Stimulated activated CD8-positive, alpha-beta memory T cell treated with anti-CD3 and anti-CD28 coated beads, Interleukin-7, amount 100 ng/mL, for 24 hours (primary cell): ENCODE results near the gene AKR1A1.
A peak's percentile ranks its signal among the peaks of the same experiment; 100 is the strongest.
"Not testable (repeated sequence)": the region's sequence is repeated elsewhere in the genome, so short reads cannot be mapped to it uniquely, and the experiment has no call there.

Experiments
- DNase-seq: peaks from one replicate; pipeline ENCODE4 v3.0.0-alpha.2; 2020; ENCODE audit warnings: low read depth

The AKR1A1 gene

DNA sequence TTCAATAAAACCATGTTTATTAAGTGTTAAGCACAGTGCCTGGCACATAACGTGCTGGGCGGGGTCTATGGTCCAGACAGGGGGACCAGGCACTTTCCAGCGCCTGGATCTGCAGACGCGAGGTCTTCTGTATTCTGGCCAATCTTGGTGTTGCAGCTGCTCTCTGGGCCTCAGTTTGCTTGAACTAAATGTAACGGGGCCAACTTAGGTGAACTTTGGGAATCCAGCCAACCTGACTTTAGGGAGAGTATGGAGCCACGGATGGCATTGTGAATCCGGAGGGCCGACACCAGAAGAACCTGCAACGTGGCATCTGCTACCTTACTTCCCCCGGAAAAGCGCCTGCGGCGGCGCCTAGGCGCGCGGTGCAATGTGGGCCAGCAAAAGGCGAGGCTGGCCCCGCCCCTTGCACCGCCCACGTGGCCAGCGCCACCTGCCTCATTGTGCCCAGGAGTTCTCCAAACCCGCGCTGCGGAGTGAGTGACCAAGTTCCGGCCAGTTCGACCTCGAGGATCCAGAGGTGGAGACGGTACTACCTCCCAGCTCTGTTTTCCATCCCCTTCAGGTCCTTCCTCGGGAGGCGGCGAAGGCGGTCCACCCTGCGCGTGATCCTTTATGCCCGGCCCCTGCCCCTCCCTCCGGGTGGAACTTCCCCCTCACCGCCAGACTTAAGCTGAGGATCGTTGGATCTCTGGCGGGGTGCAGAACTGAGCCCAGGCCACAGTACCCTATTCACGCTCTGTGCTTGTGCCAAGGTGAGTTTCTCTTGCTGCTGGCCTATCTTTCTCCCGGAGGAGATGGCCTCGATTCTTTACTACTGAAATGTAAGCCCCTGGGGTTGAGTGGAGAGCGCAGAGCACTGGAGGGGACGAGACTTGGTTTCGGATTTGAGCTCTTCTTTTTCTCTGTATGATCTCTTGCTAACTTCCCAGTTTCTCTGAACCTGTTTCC, at the start of gene AKR1A1:
TSS of gene AKR1A1 (plus strand) at position 426 of the 951 bp plus-strand sequence. CDS start 10,969 bp downstream, outside the sequence.
- peak; percentile 77 for DNase-seq

DNA sequence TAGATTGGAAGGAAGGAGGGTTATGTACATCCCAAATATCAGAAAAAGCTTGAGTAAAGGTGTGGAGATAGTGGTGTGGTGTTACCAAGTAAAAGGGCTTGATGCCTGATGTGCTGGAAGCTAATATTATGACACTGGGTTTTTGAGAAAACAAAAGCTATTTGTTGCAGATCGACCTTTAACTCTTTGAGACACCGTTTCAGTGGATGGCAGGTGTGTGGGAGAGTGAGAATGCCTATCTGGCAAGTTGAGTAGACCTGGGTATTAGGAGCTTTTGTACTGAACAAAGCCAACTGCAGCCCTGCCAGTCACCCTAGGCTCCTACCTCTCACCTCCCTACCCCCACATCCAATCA, 49.1 kb upstream of the AKR1A1 start:
- DNase-seq = no peak

DNA sequence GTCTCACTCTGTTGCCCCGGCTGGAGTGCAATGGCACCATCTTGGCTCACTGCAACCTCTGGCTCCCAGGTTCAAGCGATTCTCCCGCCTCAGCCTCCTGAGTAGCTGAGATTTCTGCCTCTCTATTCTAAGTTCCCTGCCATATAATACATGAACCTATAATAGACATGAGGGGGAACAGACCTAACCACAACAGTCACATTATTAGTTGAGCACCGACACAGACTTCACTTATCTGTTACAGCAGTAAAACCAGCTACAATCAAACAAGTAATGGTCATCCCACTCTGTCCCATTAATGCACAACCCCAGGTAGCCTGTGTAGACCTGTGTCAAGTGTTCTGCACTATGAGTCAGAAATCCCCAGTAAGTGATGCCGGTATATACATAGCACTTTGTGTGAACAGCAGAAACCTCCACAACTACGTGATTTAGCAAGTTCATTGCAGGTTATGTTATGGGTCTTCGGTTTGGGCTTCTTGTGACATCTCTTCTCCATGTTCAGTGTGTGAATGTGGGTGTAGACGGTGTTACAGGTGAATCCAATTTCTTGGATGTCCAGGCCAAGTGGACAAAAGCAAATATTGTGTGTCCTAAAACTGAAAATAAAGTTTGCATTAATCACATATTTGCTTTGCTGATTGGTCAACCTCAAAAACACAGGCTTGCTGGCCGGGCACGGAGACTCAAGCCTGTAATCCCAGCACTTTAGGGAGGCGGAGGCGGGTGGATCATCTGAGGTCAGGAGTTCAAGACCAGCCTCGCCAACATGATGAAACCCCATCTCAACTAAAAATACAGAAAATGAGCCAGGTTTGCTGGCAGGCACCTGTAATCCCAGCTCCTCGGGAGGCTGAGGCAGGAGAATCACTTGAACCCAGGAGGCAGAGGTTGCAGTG, 46.9 kb upstream of the AKR1A1 start:
- DNase-seq = no peak

DNA sequence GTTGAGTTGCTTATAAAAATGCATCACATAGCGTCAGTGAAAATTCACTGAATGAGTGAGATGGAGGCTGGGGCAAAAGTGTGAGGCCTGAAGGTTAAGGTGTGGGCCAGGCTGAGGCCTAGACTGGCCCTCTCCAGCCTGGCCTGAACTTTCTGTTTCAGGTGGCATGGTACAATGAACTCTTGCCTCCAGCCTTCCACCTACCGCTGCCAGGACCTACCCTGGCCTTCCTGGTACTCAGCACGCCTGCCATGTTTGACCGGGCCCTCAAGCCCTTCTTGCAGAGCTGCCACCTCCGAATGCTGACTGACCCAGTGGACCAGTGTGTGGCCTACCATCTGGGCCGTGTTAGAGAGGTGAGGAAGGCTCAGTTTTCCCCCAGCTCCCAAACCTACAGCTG, 43.4 kb upstream of the AKR1A1 start:
- DNase-seq = no peak

DNA sequence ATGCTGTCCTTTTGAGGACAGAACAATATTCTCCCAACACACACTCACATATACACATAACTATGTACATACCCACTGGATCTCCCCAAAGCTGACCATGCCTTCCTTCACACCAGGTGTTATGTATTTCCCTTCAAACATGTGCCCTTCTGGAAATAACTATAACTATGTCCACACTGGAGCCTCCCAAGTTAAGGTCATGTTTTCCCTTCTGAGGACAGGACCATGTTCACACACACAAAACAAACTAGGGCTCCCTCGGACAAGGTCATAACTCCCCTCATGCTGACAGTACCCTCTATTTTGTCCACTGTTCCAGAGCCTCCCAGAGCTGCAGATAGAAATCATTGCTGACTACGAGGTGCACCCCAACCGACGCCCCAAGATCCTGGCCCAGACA, 42.7 kb upstream of the AKR1A1 start:
- no peak for DNase-seq

DNA sequence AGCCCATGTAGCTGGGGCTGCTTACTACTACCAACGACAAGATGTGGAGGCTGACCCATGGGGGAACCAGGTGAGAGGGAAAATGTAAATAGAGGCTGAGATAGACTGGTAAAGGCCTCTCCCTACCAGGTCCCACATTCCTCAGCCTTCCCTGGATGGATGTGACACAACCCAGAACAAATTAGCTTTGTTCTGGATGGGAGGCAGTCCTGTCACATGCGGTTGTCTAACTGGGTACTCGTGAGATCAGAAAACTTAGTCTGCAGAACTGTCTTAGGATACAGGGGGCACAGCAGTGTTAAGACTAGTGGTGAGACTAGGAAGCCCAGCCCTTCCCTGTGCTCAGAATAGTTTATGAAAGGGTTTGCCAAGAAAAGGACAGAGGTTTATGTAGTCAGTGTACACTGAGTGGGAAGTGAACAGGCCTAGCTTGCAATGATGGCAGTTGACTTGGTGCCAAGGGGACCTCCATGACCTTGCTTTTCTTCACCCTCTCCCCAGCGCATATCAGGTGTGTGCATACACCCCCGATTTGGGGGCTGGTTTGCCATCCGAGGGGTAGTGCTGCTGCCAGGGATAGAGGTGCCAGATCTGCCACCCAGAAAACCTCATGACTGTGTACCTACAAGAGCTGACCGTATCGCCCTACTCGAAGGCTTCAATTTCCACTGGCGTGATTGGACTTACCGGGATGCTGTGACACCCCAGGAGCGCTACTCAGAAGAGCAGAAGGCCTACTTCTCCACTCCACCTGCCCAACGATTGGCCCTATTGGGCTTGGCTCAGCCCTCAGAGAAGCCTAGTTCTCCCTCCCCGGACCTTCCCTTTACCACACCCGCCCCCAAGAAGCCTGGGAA, 42.1 kb upstream of the AKR1A1 start:
- DNase-seq = no peak

DNA sequence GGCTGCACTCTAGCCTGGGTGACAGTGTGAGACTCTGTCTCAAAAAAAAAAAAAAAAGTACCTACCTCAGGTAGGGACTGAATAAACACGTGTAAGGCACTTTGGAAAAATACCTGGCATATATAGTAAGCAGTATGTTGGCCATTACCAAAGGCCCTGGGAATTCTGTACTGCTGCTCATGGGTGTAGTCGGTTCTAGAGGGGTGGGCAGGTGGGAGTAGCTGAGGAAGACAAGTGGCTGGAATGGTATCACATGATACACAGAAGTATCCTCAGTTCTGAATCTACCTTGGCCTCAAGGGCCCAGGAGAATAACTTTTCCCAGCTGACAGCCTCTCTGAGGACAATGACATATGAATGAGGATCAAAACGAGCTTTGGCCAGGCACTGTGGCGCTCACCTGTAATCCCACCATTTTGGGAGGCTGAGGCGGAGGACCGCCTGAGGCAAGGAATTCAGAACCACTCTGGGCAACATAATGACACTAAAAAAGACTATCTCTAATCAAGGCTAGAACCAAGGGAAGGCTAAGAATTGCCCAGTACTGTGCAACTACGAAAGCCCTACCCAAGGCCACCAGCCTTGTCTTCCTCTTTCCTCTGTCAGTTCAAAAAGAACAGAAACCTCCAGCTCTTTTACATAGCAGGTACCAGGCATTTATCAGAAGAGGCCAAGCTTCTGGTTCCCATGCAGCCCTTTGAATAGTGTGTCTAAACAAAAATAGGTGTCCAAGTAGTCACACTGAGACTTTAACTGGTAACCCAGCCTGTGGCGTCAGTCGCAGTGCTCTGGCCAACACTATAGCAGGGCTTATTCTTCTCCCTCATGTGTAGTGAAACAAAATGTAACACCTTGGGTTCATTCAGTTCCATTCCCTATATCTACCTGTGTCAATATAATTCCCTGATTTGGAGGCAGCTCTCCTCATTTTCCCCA, 40.3 kb upstream of the AKR1A1 start:
- DNase-seq = no peak

DNA sequence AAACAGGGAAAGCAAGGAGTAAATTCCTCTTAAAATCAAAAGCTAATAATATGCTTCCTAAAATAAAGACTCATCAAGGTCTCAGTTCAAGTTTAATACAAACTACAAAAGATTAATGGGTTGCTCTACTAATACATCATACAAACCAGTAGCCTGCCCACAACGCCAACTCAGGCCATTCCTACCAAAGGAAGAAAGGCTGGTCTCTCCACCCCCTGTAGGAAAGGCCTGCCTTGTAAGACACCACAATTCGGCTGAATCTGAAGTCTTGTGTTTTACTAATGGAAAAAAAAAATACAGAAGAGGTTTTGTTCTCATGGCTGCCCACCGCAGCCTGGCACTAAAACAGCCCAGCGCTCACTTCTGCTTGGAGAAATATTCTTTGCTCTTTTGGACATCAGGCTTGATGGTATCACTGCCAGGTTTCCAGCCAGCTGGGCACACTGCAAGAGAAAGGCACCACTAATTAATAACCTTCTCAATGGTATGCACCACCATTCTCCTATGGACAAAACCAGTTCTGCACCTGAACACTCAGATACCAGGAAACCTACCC, 39.6 kb upstream of the AKR1A1 start:
- no peak for DNase-seq

DNA sequence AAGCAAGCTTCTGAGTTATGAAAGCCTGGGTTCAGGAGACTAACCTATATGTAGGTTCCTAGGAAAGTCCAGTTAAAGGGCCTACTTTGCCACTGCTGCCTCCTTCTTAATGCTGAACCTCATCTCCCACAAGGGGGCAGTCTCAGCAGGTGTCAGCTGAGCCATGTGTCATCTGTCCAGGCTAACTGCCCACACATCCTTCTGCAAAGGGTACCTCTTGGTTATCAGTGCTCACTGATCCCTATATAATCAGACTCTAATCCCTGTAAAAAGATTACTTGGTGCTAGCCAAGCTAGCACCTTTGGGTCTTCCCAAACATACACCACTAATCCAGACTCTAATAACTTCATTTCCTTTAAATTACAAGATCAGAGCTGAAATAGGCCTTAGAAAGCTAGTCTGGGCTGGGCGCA, 38.0 kb upstream of the AKR1A1 start:
- DNase-seq = no peak

DNA sequence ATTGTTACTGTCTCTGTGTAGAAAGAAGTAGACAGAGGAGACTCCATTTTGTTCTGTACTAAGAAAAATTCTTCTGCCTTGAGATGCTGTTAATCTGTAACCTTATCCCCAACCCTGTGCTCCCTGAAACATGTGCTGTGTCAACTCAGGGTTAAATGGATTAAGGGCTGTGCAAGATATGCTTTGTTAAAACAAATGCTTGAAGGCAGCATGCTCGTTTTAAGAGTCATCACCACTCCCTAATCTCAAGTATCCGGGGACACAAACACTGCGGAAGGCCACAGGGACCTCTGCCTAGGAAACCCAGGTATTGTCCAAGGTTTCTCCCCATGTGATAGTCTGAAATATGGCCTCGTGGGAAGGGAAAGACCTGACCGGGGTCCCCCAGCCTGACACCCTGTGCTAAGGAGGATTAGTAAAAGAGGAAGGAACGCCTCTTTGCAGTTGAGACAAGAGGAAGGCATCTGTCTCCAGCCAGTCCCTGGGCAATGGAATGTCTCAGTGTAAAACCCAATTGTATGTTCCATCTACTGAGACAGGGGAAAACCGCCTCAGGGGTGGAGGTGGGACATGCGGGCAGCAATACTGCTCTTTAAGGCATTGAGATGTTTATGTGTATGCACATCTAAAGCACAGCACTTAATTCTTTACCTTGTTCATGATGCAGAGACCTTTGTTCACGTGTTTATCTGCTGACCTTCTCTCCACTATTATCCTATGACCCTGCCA, 36.9 kb upstream of the AKR1A1 start:
- not testable (repeated sequence) for DNase-seq

DNA sequence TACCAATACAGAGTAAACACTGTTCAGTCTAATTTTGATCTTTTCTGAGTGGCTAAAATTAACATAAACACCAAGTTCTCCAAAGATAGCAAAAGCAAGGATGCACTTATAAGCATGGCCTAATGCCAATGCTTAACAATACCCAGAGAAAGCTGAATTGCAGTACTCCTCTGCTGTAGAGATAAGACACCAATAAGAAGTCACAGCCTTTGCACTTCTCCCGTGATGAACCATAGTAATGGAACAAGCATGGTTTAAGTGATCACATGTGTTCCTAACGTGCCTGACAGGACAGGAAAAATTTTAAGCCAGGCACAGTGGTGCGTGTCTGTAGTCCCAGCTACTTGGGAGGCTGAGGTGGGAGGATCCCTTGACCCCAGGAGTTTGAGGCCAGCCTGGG, 34.6 kb upstream of the AKR1A1 start:
- DNase-seq = no peak

DNA sequence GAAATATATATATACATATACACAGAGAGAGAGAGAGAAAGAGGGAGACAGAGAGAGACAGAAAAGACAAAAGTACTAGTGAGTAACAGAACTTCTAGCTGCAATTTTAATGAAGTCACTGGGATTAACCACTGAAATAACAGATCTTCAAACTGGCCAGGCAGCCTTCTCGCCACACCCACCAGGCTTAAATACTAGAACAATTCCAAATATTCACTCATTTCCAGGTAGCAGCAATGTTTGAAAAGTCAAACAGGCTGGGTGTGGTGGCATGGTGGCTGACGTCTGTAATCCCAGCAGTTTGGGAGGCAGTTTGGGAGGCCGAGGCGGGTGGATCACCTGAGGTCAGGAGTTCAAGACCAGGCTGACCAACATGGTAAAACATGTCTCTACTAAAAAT, 34.2 kb upstream of the AKR1A1 start:
- DNase-seq = no peak

DNA sequence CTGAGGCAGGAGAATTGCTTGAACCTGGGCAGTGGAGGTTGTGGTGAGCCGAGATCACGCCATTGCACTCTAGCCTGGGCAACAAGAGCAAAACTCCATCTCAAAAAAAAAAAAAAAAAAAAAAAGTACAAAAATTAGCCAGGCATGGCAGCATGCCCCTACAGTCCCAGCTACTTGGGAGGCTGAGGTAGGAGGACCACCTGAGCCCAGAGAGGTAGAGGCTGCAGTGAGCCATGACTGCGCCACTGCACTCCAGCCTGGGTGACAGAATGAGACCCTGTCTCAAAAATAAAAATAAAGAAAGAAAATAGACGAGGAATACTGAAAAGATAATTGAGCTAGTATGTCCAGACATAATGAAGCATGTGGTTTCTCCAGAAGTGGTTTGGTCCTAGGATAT, 32.3 kb upstream of the AKR1A1 start:
- DNase-seq = not testable (repeated sequence)

DNA sequence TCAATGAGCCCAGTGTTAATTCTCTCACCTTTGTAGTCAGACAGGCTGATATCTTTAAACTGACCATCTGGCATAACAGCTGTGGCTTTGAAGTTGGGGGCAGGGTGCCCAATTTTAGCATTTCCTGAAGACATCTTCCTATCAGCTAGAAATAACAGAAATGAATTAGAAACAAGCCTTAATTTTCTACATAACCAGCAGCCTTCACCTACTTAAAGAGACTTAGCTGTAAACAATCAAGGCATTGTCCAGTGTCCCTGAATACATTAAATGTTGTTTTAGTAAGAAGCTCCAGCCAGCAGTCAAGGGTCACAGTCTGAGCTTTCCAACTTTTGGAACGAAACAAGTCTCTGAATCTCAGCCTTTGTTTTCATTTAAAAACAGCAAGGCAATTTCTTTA, 31.7 kb upstream of the AKR1A1 start:
- DNase-seq = no peak

DNA sequence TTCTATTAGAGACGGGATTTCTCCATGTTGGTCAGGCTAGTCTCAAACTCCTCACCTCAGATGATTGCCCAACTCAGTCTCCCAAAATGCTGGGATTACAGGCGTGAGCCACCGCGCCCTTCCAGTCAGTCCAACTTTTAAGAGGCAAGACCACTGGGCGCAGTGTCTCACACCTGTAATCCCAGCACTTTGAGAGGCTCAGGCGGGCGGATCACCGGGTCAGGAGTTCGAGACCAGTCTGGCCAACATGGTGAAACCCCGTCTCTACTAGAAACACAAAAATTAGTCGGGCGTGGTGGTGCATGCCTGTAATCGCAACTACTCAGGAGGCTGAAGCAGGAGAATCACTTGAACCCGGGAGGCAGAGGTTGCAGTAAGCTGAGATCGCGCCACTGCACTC, 30.9 kb upstream of the AKR1A1 start:
- not testable (repeated sequence) for DNase-seq

DNA sequence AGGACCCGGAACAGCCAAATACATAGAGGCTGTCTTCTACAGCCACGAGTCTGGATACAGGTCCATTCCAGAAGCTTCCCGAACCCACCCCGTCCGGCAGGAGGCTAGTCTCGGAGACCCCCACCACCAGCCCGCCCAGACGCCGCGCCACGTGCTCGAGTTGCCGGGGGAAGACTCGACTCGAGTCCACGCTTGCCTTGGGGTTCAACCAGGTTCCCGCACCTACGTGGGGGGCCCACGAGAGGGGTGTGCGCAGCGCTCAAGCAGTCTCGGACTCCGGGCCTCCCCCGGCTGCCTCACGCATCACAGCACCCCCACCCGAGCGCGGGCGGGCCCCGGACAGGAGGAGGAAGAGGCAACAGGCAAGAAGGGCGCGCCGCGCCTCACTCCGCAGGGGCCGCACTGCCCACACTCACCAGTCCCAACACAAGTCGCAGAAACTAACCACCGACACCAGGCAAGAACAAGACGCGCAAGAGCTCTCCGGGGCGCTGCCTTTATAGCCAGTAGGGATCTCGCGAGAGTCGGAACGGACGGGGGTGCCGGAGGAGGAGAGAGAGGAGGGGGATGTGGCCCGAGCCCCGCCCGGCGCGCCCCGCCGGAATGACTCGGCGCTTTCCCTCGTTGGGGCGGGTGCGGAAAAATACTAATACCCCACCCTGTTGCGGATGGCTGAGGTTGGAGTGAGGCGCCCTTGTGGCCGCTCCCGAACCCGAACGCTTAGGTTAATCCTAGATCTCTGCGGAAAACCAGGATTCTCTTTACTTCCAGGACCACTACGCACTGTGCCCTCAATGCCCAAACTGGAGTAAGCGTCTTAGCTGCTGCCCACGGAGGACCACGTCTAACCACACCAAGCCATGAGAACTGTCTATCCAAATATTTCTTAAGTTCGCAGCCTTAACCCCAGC, 29.0 kb upstream of the AKR1A1 start, which contains the start of gene PRDX1:
TSS of gene PRDX1 (minus strand) at position 472 of the 911 bp plus-strand sequence. CDS start 2,841 bp downstream, outside the sequence.
- peak; percentile 94 for DNase-seq

DNA sequence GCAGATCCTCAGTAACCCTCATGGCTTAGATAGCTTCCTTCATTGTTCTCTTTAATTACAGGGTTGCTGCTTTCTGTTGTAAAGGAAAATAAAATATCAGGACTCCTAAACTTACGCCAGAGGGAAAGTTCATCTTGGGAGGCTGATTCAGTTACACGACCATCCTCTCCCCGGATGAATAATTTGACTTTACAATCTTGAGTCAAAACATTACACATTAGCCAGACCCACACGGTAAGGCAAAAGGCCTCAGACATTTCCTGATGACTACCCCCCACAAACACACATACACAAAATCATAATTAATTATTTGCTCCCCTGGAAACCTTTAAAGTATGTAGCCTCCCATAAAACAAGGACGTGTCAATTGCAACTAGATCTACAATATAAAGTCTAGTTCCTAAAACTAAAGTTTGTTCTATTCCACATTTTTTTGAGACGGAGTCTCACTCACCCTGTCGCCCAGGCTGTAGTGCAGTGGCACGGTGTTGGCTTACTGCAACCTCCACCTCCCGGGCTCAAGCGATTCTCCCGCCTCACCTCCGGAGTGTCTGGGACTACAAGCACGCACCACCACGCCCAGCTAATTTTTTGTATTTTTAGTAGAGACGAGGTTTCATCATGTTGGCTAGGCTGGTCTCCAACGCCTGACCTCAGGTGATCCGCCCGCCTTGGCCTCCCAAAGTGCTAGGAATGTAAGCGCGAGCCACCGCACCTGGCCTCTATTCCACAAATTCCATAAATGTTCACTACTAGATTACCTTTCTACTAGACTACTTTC, 28.1 kb upstream of the AKR1A1 start:
- no peak for DNase-seq

DNA sequence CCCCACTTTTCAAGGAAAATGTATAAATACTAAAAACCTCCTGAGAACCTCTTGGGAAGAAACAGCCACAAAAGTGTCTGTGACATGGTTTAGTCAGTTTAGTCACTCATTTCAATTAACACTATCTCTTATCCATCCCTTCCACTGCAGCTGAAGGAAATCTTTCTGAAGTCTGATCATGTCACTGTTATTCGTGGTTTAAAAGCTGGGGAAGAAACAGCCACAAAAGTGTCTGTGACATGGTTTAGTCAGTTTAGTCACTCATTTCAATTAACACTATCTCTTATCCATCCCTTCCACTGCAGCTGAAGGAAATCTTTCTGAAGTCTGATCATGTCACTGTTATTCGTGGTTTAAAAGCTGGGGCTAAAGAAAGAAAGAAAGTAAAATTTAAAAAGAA, 27.1 kb upstream of the AKR1A1 start:
- not testable (repeated sequence) for DNase-seq
